Kidney tubule cell (primary cell): ENCODE results near the gene TP53TG3C.
"Not testable (repeated sequence)": the region's sequence is repeated elsewhere in the genome, so short reads cannot be mapped to it uniquely, and the experiment has no call there.

Experiments
- DNase-seq: peaks from one replicate; pipeline ENCODE4 v3.0.0-alpha.2; 2018; ENCODE audit warnings: low spot score

The TP53TG3C gene

GRCh38 chr16:33193926-33194325 is at the start of gene TP53TG3C:
TSS of gene TP53TG3C (plus strand) at chr16:33194226. CDS start at chr16:33194294, 68 bp downstream.
- DNase-seq, result not testable (repeated sequence)
